ENCODE data around the gene IQCK.

DNA sequence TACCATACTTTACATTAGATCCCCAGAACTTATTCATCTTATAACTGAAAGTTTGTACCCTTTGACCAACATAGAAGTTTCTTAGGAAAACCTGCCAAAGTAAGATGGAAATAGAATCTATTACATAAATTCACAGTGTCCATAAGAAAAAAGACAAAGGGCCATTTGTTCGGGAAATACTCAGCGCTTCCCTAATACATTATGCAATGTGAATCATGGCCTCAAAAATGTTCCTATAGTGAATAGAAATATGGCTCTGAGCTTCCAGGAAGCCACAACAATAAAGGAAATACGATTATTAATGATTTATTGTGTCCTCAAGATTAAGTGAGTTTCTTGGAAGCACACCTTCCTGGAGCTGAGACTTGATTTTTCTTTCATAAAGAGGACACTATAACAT lies 115.1 kb downstream of the IQCK start:
- TF ChIP-seq CTCF (IDR thresholded peaks at IDR 0.05 in 8 of 11, conservative IDR thresholded peaks at IDR 0.05 in 3 of 11) (no peak), POLR2AphosphoS5 (IDR thresholded peaks at IDR 0.05) (no peak)
